Medulla oblongata (tissue), 1 donor: ENCODE results near the gene SPOUT1.
"Not testable (repeated sequence)": the region's sequence is repeated elsewhere in the genome, so short reads cannot be mapped to it uniquely, and the experiment has no call there.

Source experiments
- DNase-seq: peaks from one replicate; pipeline ENCODE4 v3.0.0-alpha.2; 2015; ENCODE audit errors: extremely low spot score

The SPOUT1 gene

DNA sequence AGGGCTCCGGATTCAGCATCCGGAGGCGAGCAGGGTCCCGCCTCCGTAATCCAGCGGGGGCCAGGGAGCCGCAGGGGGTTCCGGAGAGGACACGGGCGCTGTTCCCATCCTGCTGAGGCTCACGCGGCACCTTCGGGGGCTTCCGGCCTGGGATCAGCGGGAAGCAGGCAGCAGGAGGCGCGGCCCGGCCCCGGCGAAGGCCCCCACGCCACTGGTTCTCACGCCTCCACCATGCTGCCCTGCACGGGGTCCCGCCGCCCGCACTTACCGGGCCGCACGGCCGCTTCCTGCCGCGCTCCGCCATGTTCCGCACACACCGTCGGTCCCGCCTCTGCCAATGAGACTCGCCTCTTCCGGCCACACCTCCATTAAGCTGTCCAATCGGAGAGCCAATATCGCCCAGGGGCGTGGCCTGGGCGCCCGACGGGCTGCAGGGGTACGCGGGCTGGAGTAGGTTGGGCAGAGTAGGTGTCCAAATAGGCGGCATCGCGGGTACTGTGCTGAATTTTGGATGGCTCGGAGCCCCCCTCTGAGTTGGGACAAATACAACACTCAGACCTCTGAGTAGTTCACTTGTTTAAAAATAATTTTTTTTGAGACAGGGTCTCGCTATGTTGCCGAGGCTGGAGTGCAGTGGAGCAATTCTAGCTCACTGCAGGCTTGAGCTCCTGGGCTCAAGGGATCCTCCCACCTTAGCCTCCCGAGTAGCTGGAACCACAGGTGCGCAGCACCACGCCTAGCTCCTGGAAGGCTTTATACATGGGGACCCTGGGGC lies at the start of gene SPOUT1:
TSS of gene SPOUT1 (minus strand) at position 318 of the 775 bp plus-strand sequence. CDS start at position 304, 14 bp downstream.
- DNase-seq: peak; percentile 98

DNA sequence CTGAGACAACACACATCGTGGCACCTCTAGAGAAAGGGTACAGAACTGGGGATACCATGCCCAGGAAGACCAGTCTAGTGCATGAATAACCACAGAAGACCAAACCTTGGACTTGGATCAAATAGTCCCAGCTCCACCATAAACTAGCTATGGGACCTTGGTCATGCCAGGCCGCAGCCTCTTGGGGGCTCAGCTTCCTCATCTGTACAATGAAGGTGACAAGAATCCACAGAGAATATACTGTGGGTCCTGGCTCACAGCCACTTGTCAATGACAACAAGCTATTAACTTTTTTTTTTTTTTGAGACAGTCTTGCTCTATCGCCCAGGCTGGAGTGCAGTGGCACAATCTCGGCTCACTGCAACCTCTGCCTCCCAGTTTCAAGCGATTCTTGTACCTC lies 48.3 kb upstream of the SPOUT1 start:
- DNase-seq: no peak

DNA sequence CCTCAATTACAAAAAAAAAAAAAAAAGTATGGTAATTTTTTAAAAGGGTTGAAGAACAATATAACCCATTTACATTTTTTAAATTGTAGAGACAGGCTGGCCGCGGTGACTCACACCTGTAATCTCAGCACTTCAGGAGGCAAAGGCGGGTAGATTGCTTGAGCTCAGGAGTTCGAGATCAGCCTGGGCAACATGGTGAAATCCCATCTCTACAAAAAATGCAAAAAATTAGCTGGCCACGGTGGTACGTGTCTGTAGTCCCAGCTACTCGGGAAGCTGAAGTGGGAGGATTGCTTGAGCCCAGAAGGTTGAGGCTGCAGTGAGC lies 41.3 kb upstream of the SPOUT1 start:
- DNase-seq: not testable (repeated sequence)

- no peak for DNase-seq
Observed at GRCh38 chr9:128870128-128870940, 40.7 kb upstream of the SPOUT1 start.

DNA sequence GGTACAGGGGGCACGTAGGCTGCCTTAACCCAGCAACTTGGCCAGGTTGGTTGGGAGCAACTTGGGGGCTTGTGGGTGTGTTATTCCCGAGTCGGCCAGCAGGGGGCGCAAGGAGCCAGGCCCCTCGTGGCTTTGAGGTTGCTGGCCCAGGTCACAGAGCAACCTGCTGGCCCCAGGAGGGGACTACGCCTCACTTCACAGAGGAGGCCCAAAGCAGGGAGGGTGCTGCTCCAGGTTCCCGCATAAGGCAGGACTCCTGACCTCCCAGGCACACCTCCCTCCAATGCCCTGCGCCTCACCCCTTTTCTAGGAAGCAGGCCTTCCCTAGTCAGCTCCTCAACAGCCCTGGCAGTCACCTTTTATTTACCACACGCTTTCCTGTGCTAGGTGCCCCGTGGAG lies 34.1 kb upstream of the SPOUT1 start:
- DNase-seq: peak; percentile 57

- no peak for DNase-seq
Observed at GRCh38 chr9:128862401-128862851, 32.8 kb upstream of the SPOUT1 start.

DNA sequence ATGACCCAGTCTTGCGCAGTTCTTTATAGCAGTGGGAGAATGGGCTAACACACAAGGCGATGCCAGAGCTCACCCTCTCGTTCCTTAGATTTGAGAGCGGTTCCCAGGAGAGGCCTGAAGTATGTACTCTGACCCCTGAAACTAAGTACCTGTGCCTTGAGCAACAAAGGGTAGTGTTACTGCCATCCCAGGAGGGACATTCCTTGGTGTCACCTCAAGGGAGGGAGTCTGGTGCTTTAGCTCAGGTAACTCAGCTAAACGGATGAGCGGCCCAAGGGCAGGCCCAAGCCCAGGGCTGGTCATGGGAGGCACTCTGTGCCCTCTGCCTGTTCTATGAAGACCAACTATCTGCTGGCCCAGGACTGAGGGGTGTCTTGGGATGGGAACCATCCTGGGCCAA lies 31.9 kb upstream of the SPOUT1 start:
- DNase-seq: no peak

- DNase-seq: peak; percentile 46
Observed at GRCh38 chr9:128860937-128861336, 31.3 kb upstream of the SPOUT1 start.

DNA sequence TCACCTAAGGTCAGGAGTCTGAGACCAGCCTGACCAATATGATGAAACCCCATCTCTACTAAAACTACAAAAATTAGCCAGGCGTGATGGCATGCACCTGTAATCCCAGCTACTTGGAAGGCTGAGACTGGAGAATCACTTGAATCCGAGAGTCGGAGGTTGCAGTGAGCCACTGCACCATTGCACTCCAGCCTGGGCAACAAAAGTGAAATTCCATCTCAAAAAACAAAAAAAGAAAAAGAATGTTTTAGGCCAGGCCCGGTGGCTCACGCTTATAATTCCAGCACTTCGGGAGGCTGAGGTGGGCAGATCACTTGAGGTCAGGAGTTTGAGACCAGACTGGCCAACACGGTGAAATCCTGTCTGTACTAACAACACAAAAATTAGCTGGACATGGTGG lies 28.9 kb upstream of the SPOUT1 start:
- DNase-seq: not testable (repeated sequence)

DNA sequence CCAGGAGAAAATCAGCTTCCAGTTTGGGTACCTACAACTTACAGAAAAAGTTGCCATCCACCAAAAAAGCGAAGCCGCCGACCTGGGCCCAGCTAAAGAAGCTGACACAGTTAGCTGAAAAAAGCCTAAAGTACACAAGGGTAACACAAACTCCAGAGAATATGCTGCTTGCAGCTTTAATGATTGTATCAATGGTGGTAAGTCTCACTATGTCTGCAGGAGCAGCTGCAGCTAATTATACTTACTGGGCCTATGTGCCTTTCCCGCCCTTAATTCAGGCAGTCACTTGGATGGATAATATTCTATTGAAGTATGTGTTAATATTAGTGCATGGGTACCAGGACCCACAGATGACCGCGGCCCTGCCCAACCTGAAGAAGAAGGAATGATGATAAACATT lies 24.9 kb upstream of the SPOUT1 start:
- DNase-seq: not testable (repeated sequence)

- DNase-seq: not testable (repeated sequence)
Observed at GRCh38 chr9:128852646-128853045, 23.1 kb upstream of the SPOUT1 start.

- peak; percentile 69 for DNase-seq
Observed at GRCh38 chr9:128851779-128852600, 22.4 kb upstream of the SPOUT1 start.

DNA sequence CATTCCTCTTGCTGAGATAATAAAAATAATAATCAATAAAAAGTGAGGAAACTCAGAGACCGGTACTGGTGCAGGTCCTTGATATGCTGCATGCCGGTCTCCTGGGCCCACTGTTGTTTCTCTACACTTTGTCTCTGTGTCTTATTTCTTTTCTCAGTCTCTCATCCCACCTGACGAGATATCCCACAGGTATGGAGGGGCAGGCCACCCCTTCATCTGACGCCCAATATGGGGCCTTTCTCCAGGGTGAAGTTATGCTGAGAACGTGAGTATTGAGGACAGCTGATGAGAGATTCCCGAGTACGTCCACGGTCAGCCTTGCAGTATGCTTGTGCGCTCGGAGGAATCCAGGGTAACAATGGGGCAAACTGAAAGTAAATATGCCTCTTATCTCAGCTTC lies 21.4 kb upstream of the SPOUT1 start:
- not testable (repeated sequence) for DNase-seq

GRCh38 chr9:128847803-128848202 lies 18.2 kb upstream of the SPOUT1 start:
- DNase-seq: no peak

- no peak for DNase-seq
Observed at GRCh38 chr9:128846680-128847030, 17.1 kb upstream of the SPOUT1 start.

DNA sequence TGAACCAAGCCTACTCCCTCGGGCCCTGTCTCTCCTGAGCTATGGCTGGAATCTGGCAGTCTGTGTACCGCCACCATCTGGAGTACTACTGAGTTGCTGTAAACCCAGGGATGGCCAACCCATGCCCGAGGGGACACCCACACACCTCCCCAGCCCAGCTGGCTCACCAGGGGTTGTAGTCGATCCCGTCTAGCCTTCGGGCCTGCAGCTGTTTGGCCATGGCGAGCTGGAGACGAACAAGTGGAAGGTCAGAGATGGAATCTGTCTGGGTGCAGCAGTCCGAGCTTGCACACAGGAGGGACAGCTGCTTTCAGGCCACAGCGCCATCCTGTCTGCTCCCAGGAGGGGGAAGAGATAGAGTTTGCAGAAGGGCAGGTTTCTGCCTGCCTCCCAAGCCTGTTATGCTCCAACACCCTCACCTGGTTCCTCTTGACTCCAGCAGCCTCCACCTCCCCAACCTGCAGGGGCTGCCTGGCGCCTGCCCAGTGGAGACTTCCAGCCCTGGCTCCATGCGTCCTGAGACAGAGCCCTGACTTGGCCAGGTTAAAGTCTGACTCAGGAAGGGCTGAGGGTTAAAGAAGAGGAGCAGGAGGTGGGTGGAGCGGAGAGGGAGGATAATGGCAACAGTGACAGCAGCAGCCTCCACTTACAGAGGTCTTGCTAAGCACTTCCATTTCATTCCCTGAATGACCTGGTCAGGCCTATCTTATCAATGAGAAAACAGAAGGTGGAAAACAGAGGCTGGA lies 15.8 kb upstream of the SPOUT1 start:
- no peak for DNase-seq

GRCh38 chr9:128843171-128843570 lies 13.6 kb upstream of the SPOUT1 start:
- DNase-seq: not testable (repeated sequence)

DNA sequence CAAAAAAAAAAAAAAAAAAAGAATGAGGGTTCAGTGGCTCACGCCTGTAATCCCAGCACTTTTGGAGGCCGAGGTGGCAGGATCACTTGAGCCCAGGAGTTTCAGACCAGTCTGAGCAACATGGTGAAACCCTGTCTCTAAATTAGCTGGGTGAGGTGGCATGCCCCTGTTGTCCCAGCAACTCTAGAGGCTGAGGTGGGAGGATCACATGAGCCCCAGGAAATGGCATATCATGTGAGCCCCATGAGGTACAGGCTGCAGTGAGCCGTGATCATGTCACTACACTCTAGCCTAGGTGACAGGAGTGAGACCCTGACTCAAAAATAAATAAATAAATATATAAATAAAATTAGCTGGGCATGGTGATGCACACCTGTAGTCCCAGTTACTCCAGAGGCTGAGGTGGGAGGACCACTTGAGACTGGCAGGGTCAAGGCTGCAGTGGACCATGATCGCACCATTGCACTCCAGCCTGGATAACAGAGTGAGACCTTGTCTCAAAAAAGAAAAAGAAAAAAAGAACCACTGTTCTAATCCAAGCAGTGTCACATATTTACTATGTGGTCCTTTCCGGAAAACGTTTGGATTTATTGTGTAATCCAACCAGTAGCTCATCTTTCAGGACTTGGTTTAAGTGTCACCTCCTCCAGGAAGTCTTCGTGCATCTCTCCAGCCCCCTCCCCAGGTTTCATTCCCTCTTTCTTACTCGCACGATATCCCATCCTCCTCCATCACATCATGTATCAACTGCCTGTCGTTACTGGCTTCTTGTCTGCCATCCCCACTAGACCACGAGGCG lies 12.3 kb upstream of the SPOUT1 start:
- DNase-seq: no peak

DNA sequence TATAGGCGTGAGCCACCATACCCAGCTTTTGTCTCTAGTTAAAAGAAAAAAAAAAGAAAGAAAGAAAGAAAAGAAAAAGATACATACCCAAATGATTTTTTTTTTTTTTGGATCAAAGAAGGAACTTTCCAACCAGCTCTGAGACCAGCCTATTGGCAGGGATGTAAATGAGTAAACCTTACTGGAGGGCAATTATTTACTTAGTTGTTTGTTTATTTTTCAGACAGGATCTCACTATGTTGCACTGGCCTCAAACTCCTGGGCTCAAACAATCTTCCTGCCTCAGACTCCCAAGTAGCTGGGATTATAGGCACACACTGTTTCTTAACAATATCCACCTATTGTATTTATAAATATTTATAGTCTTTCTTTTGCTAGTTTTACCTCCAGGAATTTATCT lies 10.9 kb upstream of the SPOUT1 start:
- DNase-seq: no peak

- no peak for DNase-seq
Observed at GRCh38 chr9:128838338-128838737, 8.7 kb upstream of the SPOUT1 start.
